GM20000 (cell line): ENCODE results near the gene CDK4.
A peak's percentile ranks its signal among the peaks of the same experiment; 100 is the strongest.

Experiments used
- DNase-seq: peaks from one replicate; pipeline ENCODE4 v3.0.0; 2012; ENCODE audit warnings: low spot score
- TF ChIP-seq, protein P1 (sequence below): IDR thresholded peaks from 2 replicates; pipeline ENCODE4 v1.5.1; 2012; ENCODE audit warnings: mild to moderate bottlenecking, control low read depth; ENCODE audit errors: extremely low read depth, missing control alignments

CDK4 gene

DNA sequence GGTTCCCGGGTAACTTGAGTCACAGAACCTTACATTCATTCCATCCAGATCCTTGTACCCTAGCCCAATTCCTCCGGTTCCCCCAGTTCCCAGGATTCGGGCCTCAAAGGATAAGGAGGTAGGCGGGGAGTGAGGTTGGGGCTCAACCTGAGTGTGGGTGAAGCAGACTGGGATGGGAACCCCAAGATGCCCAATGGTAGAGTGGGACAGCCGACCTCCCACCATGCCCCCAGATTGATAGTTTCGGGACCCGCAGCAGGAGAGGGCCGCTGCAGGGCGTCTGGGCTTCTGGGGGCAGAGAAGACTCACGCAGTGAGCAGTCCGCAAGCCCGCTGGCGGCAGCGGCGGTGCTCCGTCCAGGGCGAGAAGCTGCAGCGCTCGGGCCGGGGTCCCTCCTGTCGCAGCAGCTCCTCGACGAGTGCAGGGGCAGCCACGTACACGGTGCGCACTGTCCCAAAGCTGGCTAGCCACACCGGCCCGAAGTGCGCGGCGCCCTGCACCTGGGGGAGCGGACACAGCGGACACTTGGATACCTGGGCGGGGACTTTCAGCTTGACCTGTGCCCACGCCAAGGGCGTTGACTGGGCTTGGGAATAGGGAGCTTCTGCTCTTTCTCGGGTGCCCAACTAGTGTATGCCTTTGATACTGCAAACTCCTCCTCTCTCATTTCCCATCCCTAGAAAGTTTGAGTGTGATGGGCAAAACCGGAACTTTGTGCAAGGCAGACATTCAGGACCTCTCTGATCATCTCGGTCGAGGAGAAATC is 13.8 kb upstream of the CDK4 start:
- no peak for DNase-seq
- TF ChIP-seq, protein P1, sequence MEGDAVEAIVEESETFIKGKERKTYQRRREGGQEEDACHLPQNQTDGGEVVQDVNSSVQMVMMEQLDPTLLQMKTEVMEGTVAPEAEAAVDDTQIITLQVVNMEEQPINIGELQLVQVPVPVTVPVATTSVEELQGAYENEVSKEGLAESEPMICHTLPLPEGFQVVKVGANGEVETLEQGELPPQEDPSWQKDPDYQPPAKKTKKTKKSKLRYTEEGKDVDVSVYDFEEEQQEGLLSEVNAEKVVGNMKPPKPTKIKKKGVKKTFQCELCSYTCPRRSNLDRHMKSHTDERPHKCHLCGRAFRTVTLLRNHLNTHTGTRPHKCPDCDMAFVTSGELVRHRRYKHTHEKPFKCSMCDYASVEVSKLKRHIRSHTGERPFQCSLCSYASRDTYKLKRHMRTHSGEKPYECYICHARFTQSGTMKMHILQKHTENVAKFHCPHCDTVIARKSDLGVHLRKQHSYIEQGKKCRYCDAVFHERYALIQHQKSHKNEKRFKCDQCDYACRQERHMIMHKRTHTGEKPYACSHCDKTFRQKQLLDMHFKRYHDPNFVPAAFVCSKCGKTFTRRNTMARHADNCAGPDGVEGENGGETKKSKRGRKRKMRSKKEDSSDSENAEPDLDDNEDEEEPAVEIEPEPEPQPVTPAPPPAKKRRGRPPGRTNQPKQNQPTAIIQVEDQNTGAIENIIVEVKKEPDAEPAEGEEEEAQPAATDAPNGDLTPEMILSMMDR = no peak

GRCh38 chr12:57765003-57765697 is 13.0 kb upstream of the CDK4 start:
- TF ChIP-seq, protein P1 = peak; percentile 59
- DNase-seq = peak; percentile 67

- no peak for DNase-seq
- TF ChIP-seq, protein P1 = no peak
Measured at GRCh38 chr12:57764662-57765002, 12.5 kb upstream of the CDK4 start.

DNA sequence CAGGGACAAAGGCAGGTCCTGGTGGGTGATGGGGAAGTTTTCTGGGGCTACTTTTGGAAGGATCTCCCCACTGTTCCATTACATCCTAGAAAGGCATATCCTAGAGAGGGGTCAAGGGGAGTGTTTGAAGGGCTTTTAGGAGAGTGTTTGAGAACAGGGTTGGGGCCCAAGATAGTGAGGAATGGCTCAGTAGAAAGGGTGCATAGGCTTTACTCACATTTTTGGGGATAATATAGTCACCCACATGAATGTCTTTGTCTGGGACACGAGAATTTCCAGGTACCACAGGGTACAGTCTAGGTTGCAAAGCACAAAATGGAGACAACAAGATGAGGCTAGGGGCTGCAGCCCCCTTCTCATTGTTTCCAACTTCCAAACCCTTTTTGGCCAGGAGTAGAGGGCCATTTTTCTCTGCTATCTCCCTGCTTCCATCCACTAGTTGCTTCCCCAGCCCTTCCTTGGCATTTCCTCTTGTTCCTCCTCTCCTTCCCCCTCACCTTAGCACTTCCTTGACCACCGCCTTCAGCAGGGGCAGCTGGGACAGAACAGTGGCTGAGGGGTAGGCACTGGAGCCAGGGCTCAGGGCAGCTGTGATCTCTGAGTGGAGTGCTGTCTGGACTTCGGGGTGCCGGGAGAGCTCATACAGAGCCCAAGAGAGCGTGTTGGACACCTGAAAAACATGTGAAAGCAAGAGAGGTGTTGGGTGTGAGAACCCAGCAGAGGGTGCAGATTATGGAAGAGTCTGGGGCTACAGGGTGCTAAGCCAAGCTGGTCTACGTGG is 12.0 kb upstream of the CDK4 start:
- no peak for DNase-seq
- TF ChIP-seq, protein P1 = no peak

DNA sequence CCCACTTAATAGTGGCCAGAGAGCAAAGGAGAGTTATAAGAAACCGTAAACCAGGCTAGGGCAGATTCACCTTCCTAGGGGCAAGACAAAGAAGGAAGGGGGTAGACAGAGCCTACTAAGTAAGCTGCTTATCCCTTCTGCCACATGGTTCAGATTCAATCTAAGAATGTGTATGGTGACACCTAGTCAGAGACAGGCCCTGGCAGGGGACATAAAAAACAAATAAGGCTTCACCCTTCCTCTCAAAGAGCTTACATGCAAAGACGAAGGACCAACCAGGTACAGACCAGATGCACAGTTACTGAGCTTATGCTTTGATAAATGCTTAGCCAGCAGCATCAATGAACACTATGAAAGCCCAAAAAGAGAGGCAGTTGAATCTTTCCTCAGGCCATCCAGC is 10.4 kb upstream of the CDK4 start:
- TF ChIP-seq, protein P1 = no peak
- no peak for DNase-seq

GRCh38 chr12:57761391-57761998 is 9.4 kb upstream of the CDK4 start:
- TF ChIP-seq, protein P1 = no peak
- no peak for DNase-seq
